Mesendoderm (in vitro differentiated cells): ENCODE data around the gene CARMIL1.

Source experiments
- DNase-seq: peaks from one replicate; pipeline ENCODE4 v3.0.0; 2013
- H2AK5ac ChIP-seq: 2 replicates; pipeline ENCODE4 v1.6.1; 2013; ENCODE audit warnings: low read length, inconsistent platforms
- H2BK120ac ChIP-seq: 2 replicates; pipeline ENCODE4 v1.6.1; 2013; ENCODE audit warnings: low read depth, mild to moderate bottlenecking, low read length, moderate library complexity, mixed read lengths
- H2BK15ac ChIP-seq: replicated peaks from 2 replicates; pipeline ENCODE4 v1.6.1; 2013; ENCODE audit warnings: low read depth, mild to moderate bottlenecking, moderate library complexity
- H2BK5ac ChIP-seq: 2 replicates; pipeline ENCODE4 v1.6.1; 2013; ENCODE audit warnings: low read length, inconsistent platforms
- H3K18ac ChIP-seq: 2 replicates; pipeline ENCODE4 v1.6.1; 2013; ENCODE audit warnings: mild to moderate bottlenecking, low read length, mixed read lengths
- H3K23ac ChIP-seq: one replicate; pipeline ENCODE4 v1.6.1; 2013; ENCODE audit warnings: low read length
- H3K27ac ChIP-seq: 2 replicates; pipeline ENCODE4 v1.5.1; 2013; ENCODE audit warnings: low read depth, mild to moderate bottlenecking, inconsistent platforms, low read length, moderate library complexity
- H3K27me3 ChIP-seq: 2 replicates; pipeline ENCODE4 v1.6.1; 2013; ENCODE audit warnings: low read length, control low read depth, mild to moderate bottlenecking, inconsistent platforms; ENCODE audit not compliant: insufficient read depth, poor library complexity
- H3K36me3 ChIP-seq: 2 replicates; pipeline ENCODE4 v1.6.1; 2013; ENCODE audit warnings: low read length, inconsistent platforms; ENCODE audit not compliant: control insufficient read depth, insufficient read depth
- H3K4ac ChIP-seq: one replicate; pipeline ENCODE4 v1.6.1; 2013; ENCODE audit warnings: low read depth, mild to moderate bottlenecking, low read length, moderate library complexity
- H3K4me1 ChIP-seq: 2 replicates; pipeline ENCODE4 v1.6.1; 2013; ENCODE audit warnings: low read depth, low read length, inconsistent platforms; ENCODE audit not compliant: control insufficient read depth
- H3K4me2 ChIP-seq: 2 replicates; pipeline ENCODE4 v1.6.1; 2013; ENCODE audit warnings: low read length
- H3K4me3 ChIP-seq: 2 replicates; pipeline ENCODE4 v1.5.1; 2013; ENCODE audit warnings: mild to moderate bottlenecking, low read length
- H3K56ac ChIP-seq: one replicate; pipeline ENCODE4 v1.6.1; 2013; ENCODE audit warnings: low read length
- H3K79me1 ChIP-seq: 2 replicates; pipeline ENCODE4 v1.6.1; 2013; ENCODE audit warnings: low read length, inconsistent platforms
- H3K79me2 ChIP-seq: 2 replicates; pipeline ENCODE4 v1.6.1; 2013; ENCODE audit warnings: mild to moderate bottlenecking, low read length; ENCODE audit not compliant: control insufficient read depth, insufficient read depth
- H3K9ac ChIP-seq: 2 replicates; pipeline ENCODE4 v1.6.1; 2013; ENCODE audit warnings: low read length, inconsistent platforms
- H4K5ac ChIP-seq: one replicate; pipeline ENCODE4 v1.6.1; 2013; ENCODE audit warnings: low read length
- H4K8ac ChIP-seq: one replicate; pipeline ENCODE4 v1.6.1; 2013; ENCODE audit warnings: low read depth, mild to moderate bottlenecking, control low read depth, low read length, moderate library complexity
- WGBS: extraction: QIAGEN DNeasy Blood & Tissue Kit; methylation state at CpG from one replicate; pipeline ENCODE4 v1.1.7; 2013; ENCODE audit warnings: low lambda C conversion rate, missing lambda C conversion rate; ENCODE audit not compliant: insufficient coverage; ENCODE audit errors: extremely low coverage; 5-methylcytosine and 5-hydroxymethylcytosine counted together

Gene CARMIL1

GRCh38 chr6:25630508-25631278 lies 351.5 kb downstream of the CARMIL1 start:
- DNase-seq = peak; percentile 45
- Histone ChIP-seq H3K56ac (no peak overlapping the region), H3K27ac (no peak overlapping the region), H3K23ac (no peak overlapping the region), H3K79me2 (no peaks in the 10 kb centered on the region), H3K4me1 (peaks cover 6% of the 10 kb centered on the region), H3K18ac (no peak overlapping the region), H4K5ac (no peak overlapping the region), H4K8ac (no peak overlapping the region), H3K4me2 (no peak overlapping the region), H3K4me3 (no peak overlapping the region), H3K9ac (no peak overlapping the region), H3K79me1 (no peaks in the 10 kb centered on the region), H2BK120ac (no peak overlapping the region), H3K36me3 (no peaks in the 10 kb centered on the region), H2AK5ac (no peak overlapping the region), H2BK15ac (no peak overlapping the region), H3K4ac (no peak overlapping the region), H2BK5ac (no peak overlapping the region), H3K27me3 (no peaks in the 10 kb centered on the region)
- WGBS = no CpG with 5 or more reads among the region's 4 CpGs

- Histone ChIP-seq H3K9ac (no peak overlapping the region), H3K4me3 (no peak overlapping the region), H2AK5ac (no peak overlapping the region), H3K4me1 (peaks cover 2% of the 10 kb centered on the region), H2BK120ac (no peak overlapping the region), H4K5ac (no peak overlapping the region), H3K18ac (no peak overlapping the region), H3K27me3 (no peaks in the 10 kb centered on the region), H3K4ac (no peak overlapping the region), H2BK15ac (no peak overlapping the region), H3K27ac (no peak overlapping the region), H4K8ac (no peak overlapping the region), H3K4me2 (no peak overlapping the region), H3K36me3 (no peaks in the 10 kb centered on the region), H2BK5ac (no peak overlapping the region), H3K23ac (no peak overlapping the region), H3K56ac (no peak overlapping the region), H3K79me2 (no peaks in the 10 kb centered on the region), H3K79me1 (no peaks in the 10 kb centered on the region)
- WGBS = no CpG with 5 or more reads among the region's 2 CpGs
- DNase-seq = peak; percentile 66
These were observed 356.7 kb downstream of the CARMIL1 start for GRCh38 chr6:25635886-25636317.

- no peak overlapping the region for H2BK120ac ChIP-seq
- H2AK5ac ChIP-seq = no peak overlapping the region
- no peaks in the 10 kb centered on the region for H3K79me2 ChIP-seq
- no peak overlapping the region for H4K5ac ChIP-seq
- WGBS = no CpG with 5 or more reads among the region's 1 CpG
- H3K79me1 ChIP-seq = no peaks in the 10 kb centered on the region
- no peak overlapping the region for H2BK15ac ChIP-seq
- no peak overlapping the region for H3K23ac ChIP-seq
- no peaks in the 10 kb centered on the region for H3K36me3 ChIP-seq
- H3K27ac ChIP-seq = no peak overlapping the region
- no peak overlapping the region for H3K4me3 ChIP-seq
- H3K27me3 ChIP-seq = no peaks in the 10 kb centered on the region
- H2BK5ac ChIP-seq = no peak overlapping the region
- no peak overlapping the region for H3K9ac ChIP-seq
- H4K8ac ChIP-seq = no peak overlapping the region
- no peak for DNase-seq
- no peak overlapping the region for H3K18ac ChIP-seq
- H3K4ac ChIP-seq = no peak overlapping the region
- no peaks in the 10 kb centered on the region for H3K4me1 ChIP-seq
- no peak overlapping the region for H3K56ac ChIP-seq
- H3K4me2 ChIP-seq = no peak overlapping the region
These were observed 358.0 kb downstream of the CARMIL1 start for GRCh38 chr6:25637211-25637610.

GRCh38 chr6:25637960-25638434 lies 358.8 kb downstream of the CARMIL1 start:
- Histone ChIP-seq H3K23ac (no peak overlapping the region), H3K18ac (no peak overlapping the region), H3K56ac (no peak overlapping the region), H2BK15ac (no peak overlapping the region), H3K9ac (no peak overlapping the region), H3K4ac (no peak overlapping the region), H3K79me1 (no peaks in the 10 kb centered on the region), H3K27me3 (no peaks in the 10 kb centered on the region), H3K27ac (no peak overlapping the region), H3K4me1 (no peaks in the 10 kb centered on the region), H2BK5ac (no peak overlapping the region), H4K5ac (no peak overlapping the region), H4K8ac (no peak overlapping the region), H3K4me3 (no peak overlapping the region), H3K79me2 (no peaks in the 10 kb centered on the region), H3K4me2 (no peak overlapping the region), H3K36me3 (no peaks in the 10 kb centered on the region), H2BK120ac (no peak overlapping the region), H2AK5ac (no peak overlapping the region)
- no CpG with 5 or more reads among the region's 4 CpGs for WGBS
- DNase-seq = peak; percentile 67

- H3K18ac ChIP-seq = no peak overlapping the region
- no peaks in the 10 kb centered on the region for H3K36me3 ChIP-seq
- DNase-seq = no peak
- no peaks in the 10 kb centered on the region for H3K4me1 ChIP-seq
- no peak overlapping the region for H2BK15ac ChIP-seq
- no peaks in the 10 kb centered on the region for H3K79me2 ChIP-seq
- no peak overlapping the region for H3K27ac ChIP-seq
- no peak overlapping the region for H3K4me2 ChIP-seq
- no peak overlapping the region for H3K4ac ChIP-seq
- no CpG with 5 or more reads among the region's 4 CpGs for WGBS
- no peak overlapping the region for H3K23ac ChIP-seq
- H3K27me3 ChIP-seq = no peaks in the 10 kb centered on the region
- no peak overlapping the region for H3K56ac ChIP-seq
- no peak overlapping the region for H2BK5ac ChIP-seq
- H2AK5ac ChIP-seq = no peak overlapping the region
- no peak overlapping the region for H4K5ac ChIP-seq
- H3K79me1 ChIP-seq = no peaks in the 10 kb centered on the region
- H3K9ac ChIP-seq = no peak overlapping the region
- no peak overlapping the region for H3K4me3 ChIP-seq
- no peak overlapping the region for H2BK120ac ChIP-seq
- no peak overlapping the region for H4K8ac ChIP-seq
These were observed 360.5 kb downstream of the CARMIL1 start for GRCh38 chr6:25639653-25640052.

GRCh38 chr6:25640446-25640845 lies 361.3 kb downstream of the CARMIL1 start:
- H3K27me3 ChIP-seq = no peaks in the 10 kb centered on the region
- no CpG with 5 or more reads among the region's 5 CpGs for WGBS
- H3K18ac ChIP-seq = no peak overlapping the region
- no peak overlapping the region for H3K9ac ChIP-seq
- DNase-seq = no peak
- H3K79me1 ChIP-seq = no peaks in the 10 kb centered on the region
- no peak overlapping the region for H3K27ac ChIP-seq
- H3K79me2 ChIP-seq = no peaks in the 10 kb centered on the region
- H3K23ac ChIP-seq = no peak overlapping the region
- no peak overlapping the region for H4K5ac ChIP-seq
- H3K4me2 ChIP-seq = no peak overlapping the region
- H3K4ac ChIP-seq = no peak overlapping the region
- H4K8ac ChIP-seq = no peak overlapping the region
- H3K4me1 ChIP-seq = no peaks in the 10 kb centered on the region
- H2BK120ac ChIP-seq = no peak overlapping the region
- H2AK5ac ChIP-seq = no peak overlapping the region
- H3K36me3 ChIP-seq = no peaks in the 10 kb centered on the region
- no peak overlapping the region for H3K4me3 ChIP-seq
- H2BK5ac ChIP-seq = no peak overlapping the region
- no peak overlapping the region for H3K56ac ChIP-seq
- no peak overlapping the region for H2BK15ac ChIP-seq
